HCT116 (cell line): ENCODE measurements around the gene TGFBI. TPM values are rescaled to one million over a fixed set of nuclear protein-coding genes. Genes with fewer than 3 reads are reported as not detected.

Experiments
- ATAC-seq: fragments of 200-7000 bp; cut with Tn5 transposase; 2 replicates; pipeline ENCODE4 v1.9.1; 2020; ENCODE audit warnings: mild to moderate bottlenecking, moderate library complexity
- BruUV-seq: library from RNA; stranded (reverse); fragments of 400-500 nt; replicated peaks from 2 replicates; lab custom pipeline; 2021; lab: Mats Ljungman, UMichigan
- CTCF ChIA-PET: fragments of 300-600 bp; sonication (Branson Sonifier 250); formaldehyde crosslinking; loops from one replicate; lab custom pipeline; 2021; ENCODE audit warnings: antibody characterized with exemption; lab: Charles Lee
- POLR2A ChIA-PET: fragments of 300-600, 350-600 bp; sonication (Branson Sonifier 250); formaldehyde crosslinking; loops from one replicate; lab custom pipeline; 2021; ENCODE audit warnings: antibody characterized with exemption; lab: Charles Lee
- RAD21 ChIA-PET, 2 experiments: fragments of 300-600 bp; sonication (Branson Sonifier 250); formaldehyde crosslinking; loops; one replicate each; lab custom pipeline; 2023; ENCODE audit warnings: low total read pairs in 2 of 2; ENCODE audit not compliant: uncharacterized antibody in 2 of 2, unreplicated experiment in 2 of 2, low non-redundant PET in 1 of 2; lab: Charles Lee
- DNase-seq: peaks from one replicate; pipeline ENCODE4 v3.0.0-alpha.2; 2010; ENCODE audit warnings: low read depth, low spot score
- H2AFZ ChIP-seq: fragments of 200-600 bp; shearing (Covaris generic), sonication (generic); 2 replicates; pipeline ENCODE4 v1.6.1; 2017; ENCODE audit warnings: low read depth, mixed run types, mixed read lengths, antibody characterized with exemption, low read length; ENCODE audit not compliant: poor library complexity, severe bottlenecking
- H3K27ac ChIP-seq: 2 replicates; pipeline ENCODE4 v1.5.1; 2012; ENCODE audit warnings: low read depth, low read length
- H3K27me3 ChIP-seq: fragments of 200-600 bp; sonication (generic); 2 replicates; pipeline ENCODE4 v1.6.1; 2016; ENCODE audit warnings: mixed run types, low read length, mixed read lengths; ENCODE audit not compliant: insufficient read depth
- H3K36me3 ChIP-seq, 2 experiments: fragments of 200-500 bp in 1 of 2; fragments of 200-600 bp in 1 of 2; sonication (Bioruptor generic) in 1 of 2; sonication (generic) in 1 of 2; 2 replicates each; pipeline versions ENCODE4 v1.5.1 to v1.6.1; 2014 to 2016; ENCODE audit warnings: low read length in 2 of 2, inconsistent platforms in 1 of 2, mixed read lengths in 1 of 2, mixed run types in 1 of 2; ENCODE audit not compliant: insufficient read depth in 2 of 2, control insufficient read depth in 1 of 2
- H3K4me1 ChIP-seq, 2 experiments: fragments of 200-600 bp in 1 of 2; sonication (generic) in 1 of 2; 2 replicates each; pipeline versions ENCODE4 v1.5.1 to v1.6.1; 2012 to 2017; ENCODE audit warnings: low read length in 2 of 2, inconsistent platforms in 1 of 2, mild to moderate bottlenecking in 1 of 2, mixed read lengths in 1 of 2, mixed run types in 1 of 2, moderate library complexity in 1 of 2; ENCODE audit not compliant: insufficient read depth in 2 of 2, control insufficient read depth in 1 of 2
- H3K4me2 ChIP-seq: fragments of 200-600 bp; sonication (generic); 2 replicates; pipeline ENCODE4 v1.6.1; 2017; ENCODE audit warnings: mixed run types, low read length, mixed read lengths
- H3K4me3 ChIP-seq, 2 experiments: fragments of 200-600 bp in 1 of 2; sonication (generic) in 1 of 2; replicated peaks in 1 of 2; 2 replicates each; pipeline ENCODE4 v1.5.1; 2011 to 2016; ENCODE audit warnings: low read length in 2 of 2, control low read depth in 1 of 2, low read depth in 1 of 2, mild to moderate bottlenecking in 1 of 2, mixed read lengths in 1 of 2, mixed run types in 1 of 2
- H3K79me2 ChIP-seq: fragments of 200-600 bp; sonication (generic); 2 replicates; pipeline ENCODE4 v1.6.1; 2017; ENCODE audit warnings: mild to moderate bottlenecking, mixed run types, low read length, moderate library complexity, mixed read lengths; ENCODE audit not compliant: insufficient read depth
- H3K9ac ChIP-seq: fragments of 200-600 bp; sonication (generic); 2 replicates; pipeline ENCODE4 v1.6.1; 2016; ENCODE audit warnings: low read length, mixed read lengths
- H3K9me2 ChIP-seq: fragments of 200-600 bp; sonication (generic), shearing (Covaris generic); 2 replicates; pipeline ENCODE4 v1.6.1; 2017; ENCODE audit warnings: mixed run types, mild to moderate bottlenecking, moderate library complexity; ENCODE audit not compliant: insufficient read depth
- H3K9me3 ChIP-seq, 2 experiments: fragments of 200-500 bp in 1 of 2; fragments of 200-600 bp in 1 of 2; sonication (Bioruptor generic) in 1 of 2; sonication (generic) in 1 of 2; 2 replicates each; pipeline ENCODE4 v1.6.1; 2014 to 2017; ENCODE audit warnings: low read length in 2 of 2, mixed read lengths in 2 of 2, inconsistent platforms in 1 of 2, low read depth in 1 of 2, mild to moderate bottlenecking in 1 of 2, mixed run types in 1 of 2, moderate library complexity in 1 of 2; ENCODE audit not compliant: control insufficient read depth in 1 of 2, insufficient read depth in 1 of 2
- H4K20me1 ChIP-seq: fragments of 200-600 bp; sonication (generic), shearing (Covaris generic); 2 replicates; pipeline ENCODE4 v1.6.1; 2017; ENCODE audit warnings: mixed run types, mild to moderate bottlenecking, moderate library complexity; ENCODE audit not compliant: insufficient read depth
- CBX3 ChIP-seq: IDR thresholded peaks from 2 replicates; pipeline ENCODE4 v1.6.1; 2012; ENCODE audit warnings: low read depth
- ELF1 ChIP-seq: IDR thresholded peaks from 2 replicates; pipeline ENCODE4 v1.6.1; 2012; ENCODE audit warnings: low read depth, borderline replicate concordance
- EZH2phosphoT487 ChIP-seq: fragments of 200-600 bp; IDR thresholded peaks from 2 replicates; pipeline ENCODE4 v1.6.1; 2018; ENCODE audit warnings: antibody characterized with exemption, borderline replicate concordance
- JUND ChIP-seq: IDR thresholded peaks from 2 replicates; pipeline ENCODE4 v1.6.1; 2012
- POLR2A ChIP-seq: IDR thresholded peaks from 2 replicates; pipeline ENCODE4 v1.7.0; 2011; ENCODE audit warnings: borderline replicate concordance; ENCODE audit not compliant: insufficient read depth, insufficient read length; ENCODE audit errors: extremely low read depth
- RAD21 ChIP-seq: IDR thresholded peaks from 2 replicates; pipeline ENCODE4 v1.6.1; 2012; ENCODE audit warnings: low read depth, mild to moderate bottlenecking
- SP1 ChIP-seq: IDR thresholded peaks from 2 replicates; pipeline ENCODE4 v1.6.1; 2012; ENCODE audit warnings: low read depth
- SRF ChIP-seq: IDR thresholded peaks from 2 replicates; pipeline ENCODE4 v1.6.1; 2012; ENCODE audit warnings: low read depth
- YY1 ChIP-seq: IDR thresholded peaks from 2 replicates; pipeline ENCODE4 v1.6.1; 2011; ENCODE audit warnings: low read length, low read depth, moderate library complexity, mild to moderate bottlenecking; ENCODE audit not compliant: insufficient replicate concordance; ENCODE audit errors: extremely low read depth
- ZNF274 ChIP-seq: fragments of 200-500 bp; sonication (Bioruptor generic); IDR thresholded peaks from 2 replicates; pipeline ENCODE4 v1.6.1; 2014; ENCODE audit warnings: mild to moderate bottlenecking, low read depth, low read length, inconsistent platforms
- intact Hi-C: fragments of 100-400 bp; cut with micrococcal nuclease; formaldehyde crosslinking; loops from 2 replicates; pipeline ENCODE4 v1.10.0; 2022
- total RNA-seq: library from RNA; stranded (reverse); gene quantifications from one replicate; pipeline ENCODE4 v1.2.1, GENCODE V29; 2021; ENCODE audit not compliant: unreplicated experiment
- TF ChIP-seq, protein P1 (sequence below): IDR thresholded peaks from 2 replicates; pipeline ENCODE4 v1.6.1; 2012
- TF ChIP-seq, protein P2 (sequence below): IDR thresholded peaks from 2 replicates; pipeline ENCODE4 v1.6.1; 2012; ENCODE audit warnings: low read depth
- TF ChIP-seq, protein P3 (sequence below): IDR thresholded peaks from 2 replicates; pipeline ENCODE4 v1.6.1; 2012

TGFBI gene
- total RNA-seq, 1 experiment from 2014 or later, result 0.64 TPM

DNA sequence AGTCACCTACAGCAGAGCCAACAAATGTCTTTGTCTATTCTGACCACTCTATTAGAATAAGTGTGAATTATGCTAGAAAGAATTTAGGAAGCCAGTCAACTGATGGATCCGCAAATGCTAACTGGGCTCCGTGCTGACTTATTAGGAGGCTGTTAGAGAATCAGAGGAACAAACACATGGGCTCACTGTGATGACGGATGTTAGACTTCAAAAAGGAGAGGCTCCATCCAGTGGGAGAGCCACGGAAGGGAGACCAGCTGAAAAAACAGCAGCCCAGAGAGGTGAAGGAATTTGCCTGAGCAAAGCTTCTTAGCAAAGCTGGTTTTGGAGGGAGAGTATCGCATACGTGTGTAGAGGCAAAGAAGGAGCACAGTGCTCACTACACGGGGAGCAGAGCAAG, 5.8 kb upstream of the TGFBI start:
- CTCF ChIA-PET, result no interaction called here
- peaks cover 10 to 24% of the 10 kb centered on the region in 2 experiments for H3K4me1 ChIP-seq
- no TSS peak for BruUV-seq
- H3K4me3 ChIP-seq, result no peak overlapping the region
- H3K27me3 ChIP-seq, result peaks cover 76% of the 10 kb centered on the region
- TF ChIP-seq, protein P1, sequence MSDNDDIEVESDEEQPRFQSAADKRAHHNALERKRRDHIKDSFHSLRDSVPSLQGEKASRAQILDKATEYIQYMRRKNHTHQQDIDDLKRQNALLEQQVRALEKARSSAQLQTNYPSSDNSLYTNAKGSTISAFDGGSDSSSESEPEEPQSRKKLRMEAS, result no peak
- TF ChIP-seq ZNF274 (no peak), SRF (no peak), CBX3 (no peak), POLR2A (no peak), RAD21 (no peak), YY1 (no peak), JUND (no peak), SP1 (no peak), EZH2phosphoT487 (no peak), ELF1 (no peak)
- TF ChIP-seq, protein P2, sequence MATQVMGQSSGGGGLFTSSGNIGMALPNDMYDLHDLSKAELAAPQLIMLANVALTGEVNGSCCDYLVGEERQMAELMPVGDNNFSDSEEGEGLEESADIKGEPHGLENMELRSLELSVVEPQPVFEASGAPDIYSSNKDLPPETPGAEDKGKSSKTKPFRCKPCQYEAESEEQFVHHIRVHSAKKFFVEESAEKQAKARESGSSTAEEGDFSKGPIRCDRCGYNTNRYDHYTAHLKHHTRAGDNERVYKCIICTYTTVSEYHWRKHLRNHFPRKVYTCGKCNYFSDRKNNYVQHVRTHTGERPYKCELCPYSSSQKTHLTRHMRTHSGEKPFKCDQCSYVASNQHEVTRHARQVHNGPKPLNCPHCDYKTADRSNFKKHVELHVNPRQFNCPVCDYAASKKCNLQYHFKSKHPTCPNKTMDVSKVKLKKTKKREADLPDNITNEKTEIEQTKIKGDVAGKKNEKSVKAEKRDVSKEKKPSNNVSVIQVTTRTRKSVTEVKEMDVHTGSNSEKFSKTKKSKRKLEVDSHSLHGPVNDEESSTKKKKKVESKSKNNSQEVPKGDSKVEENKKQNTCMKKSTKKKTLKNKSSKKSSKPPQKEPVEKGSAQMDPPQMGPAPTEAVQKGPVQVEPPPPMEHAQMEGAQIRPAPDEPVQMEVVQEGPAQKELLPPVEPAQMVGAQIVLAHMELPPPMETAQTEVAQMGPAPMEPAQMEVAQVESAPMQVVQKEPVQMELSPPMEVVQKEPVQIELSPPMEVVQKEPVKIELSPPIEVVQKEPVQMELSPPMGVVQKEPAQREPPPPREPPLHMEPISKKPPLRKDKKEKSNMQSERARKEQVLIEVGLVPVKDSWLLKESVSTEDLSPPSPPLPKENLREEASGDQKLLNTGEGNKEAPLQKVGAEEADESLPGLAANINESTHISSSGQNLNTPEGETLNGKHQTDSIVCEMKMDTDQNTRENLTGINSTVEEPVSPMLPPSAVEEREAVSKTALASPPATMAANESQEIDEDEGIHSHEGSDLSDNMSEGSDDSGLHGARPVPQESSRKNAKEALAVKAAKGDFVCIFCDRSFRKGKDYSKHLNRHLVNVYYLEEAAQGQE, result no peak
- TF ChIP-seq, protein P3, sequence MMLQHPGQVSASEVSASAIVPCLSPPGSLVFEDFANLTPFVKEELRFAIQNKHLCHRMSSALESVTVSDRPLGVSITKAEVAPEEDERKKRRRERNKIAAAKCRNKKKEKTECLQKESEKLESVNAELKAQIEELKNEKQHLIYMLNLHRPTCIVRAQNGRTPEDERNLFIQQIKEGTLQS, result no peak
- RAD21 ChIA-PET, result no interaction called here
- H3K9ac ChIP-seq, result no peak overlapping the region
- H3K27ac ChIP-seq, result no peak overlapping the region
- no peaks in the 10 kb centered on the region for H3K36me3 ChIP-seq
- DNase-seq (no peak), ATAC-seq (no peak)
- intact Hi-C loops, result no loop called here
- no peaks in the 10 kb centered on the region for H3K9me3 ChIP-seq
- H3K9me2 ChIP-seq, result no peaks in the 10 kb centered on the region
- H3K79me2 ChIP-seq, result no peaks in the 10 kb centered on the region
- H4K20me1 ChIP-seq, result no peaks in the 10 kb centered on the region
- POLR2A ChIA-PET, result no interaction called here
- no peak overlapping the region for H3K4me2 ChIP-seq
- no peak overlapping the region for H2AFZ ChIP-seq
